Measurements from ENCODE around the gene RANBP17.

RANBP17 gene

GRCh38 chr5:171251519-171251918, 389.7 kb downstream of the RANBP17 start:
- TF ChIP-seq ARNTL (CRISPR knock-in tag; IDR thresholded peaks at IDR 0.05; ENCODE audit: borderline replicate concordance, low read depth) (no peak), RARB (CRISPR knock-in tag; IDR thresholded peaks at IDR 0.05) (no peak), TCF4 (CRISPR knock-in tag; IDR thresholded peaks at IDR 0.05; ENCODE audit: borderline replicate concordance) (no peak), POU6F1 (CRISPR knock-in tag; IDR thresholded peaks at IDR 0.05; ENCODE audit: borderline replicate concordance, low read depth) (no peak), TOX (CRISPR knock-in tag; IDR thresholded peaks at IDR 0.05; ENCODE audit: borderline replicate concordance) (no peak), CSDC2 (CRISPR knock-in tag; IDR thresholded peaks at IDR 0.05) (no peak), PPARA (CRISPR knock-in tag; IDR thresholded peaks at IDR 0.05; ENCODE audit: borderline replicate concordance) (no peak), ZFP3 (CRISPR knock-in tag; IDR thresholded peaks at IDR 0.05) (no peak), GLIS3 (CRISPR knock-in tag; IDR thresholded peaks at IDR 0.05) (no peak), ZC3H10 (CRISPR knock-in tag; IDR thresholded peaks at IDR 0.05) (no peak), ZNF565 (CRISPR knock-in tag; conservative IDR thresholded peaks at IDR 0.05; ENCODE audit: low read depth) (no peak), ISL1 (CRISPR knock-in tag; IDR thresholded peaks at IDR 0.05) (no peak)
- TF ChIP-seq, protein P1, sequence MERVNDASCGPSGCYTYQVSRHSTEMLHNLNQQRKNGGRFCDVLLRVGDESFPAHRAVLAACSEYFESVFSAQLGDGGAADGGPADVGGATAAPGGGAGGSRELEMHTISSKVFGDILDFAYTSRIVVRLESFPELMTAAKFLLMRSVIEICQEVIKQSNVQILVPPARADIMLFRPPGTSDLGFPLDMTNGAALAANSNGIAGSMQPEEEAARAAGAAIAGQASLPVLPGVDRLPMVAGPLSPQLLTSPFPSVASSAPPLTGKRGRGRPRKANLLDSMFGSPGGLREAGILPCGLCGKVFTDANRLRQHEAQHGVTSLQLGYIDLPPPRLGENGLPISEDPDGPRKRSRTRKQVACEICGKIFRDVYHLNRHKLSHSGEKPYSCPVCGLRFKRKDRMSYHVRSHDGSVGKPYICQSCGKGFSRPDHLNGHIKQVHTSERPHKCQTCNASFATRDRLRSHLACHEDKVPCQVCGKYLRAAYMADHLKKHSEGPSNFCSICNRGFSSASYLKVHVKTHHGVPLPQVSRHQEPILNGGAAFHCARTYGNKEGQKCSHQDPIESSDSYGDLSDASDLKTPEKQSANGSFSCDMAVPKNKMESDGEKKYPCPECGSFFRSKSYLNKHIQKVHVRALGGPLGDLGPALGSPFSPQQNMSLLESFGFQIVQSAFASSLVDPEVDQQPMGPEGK (CRISPR knock-in tag; IDR thresholded peaks at IDR 0.05; ENCODE audit: borderline replicate concordance), result no peak
- TF ChIP-seq, protein P2, sequence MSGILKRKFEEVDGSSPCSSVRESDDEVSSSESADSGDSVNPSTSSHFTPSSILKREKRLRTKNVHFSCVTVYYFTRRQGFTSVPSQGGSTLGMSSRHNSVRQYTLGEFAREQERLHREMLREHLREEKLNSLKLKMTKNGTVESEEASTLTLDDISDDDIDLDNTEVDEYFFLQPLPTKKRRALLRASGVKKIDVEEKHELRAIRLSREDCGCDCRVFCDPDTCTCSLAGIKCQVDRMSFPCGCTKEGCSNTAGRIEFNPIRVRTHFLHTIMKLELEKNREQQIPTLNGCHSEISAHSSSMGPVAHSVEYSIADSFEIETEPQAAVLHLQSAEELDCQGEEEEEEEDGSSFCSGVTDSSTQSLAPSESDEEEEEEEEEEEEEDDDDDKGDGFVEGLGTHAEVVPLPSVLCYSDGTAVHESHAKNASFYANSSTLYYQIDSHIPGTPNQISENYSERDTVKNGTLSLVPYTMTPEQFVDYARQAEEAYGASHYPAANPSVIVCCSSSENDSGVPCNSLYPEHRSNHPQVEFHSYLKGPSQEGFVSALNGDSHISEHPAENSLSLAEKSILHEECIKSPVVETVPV (CRISPR knock-in tag; IDR thresholded peaks at IDR 0.05), result no peak
- TF ChIP-seq, protein P3, sequence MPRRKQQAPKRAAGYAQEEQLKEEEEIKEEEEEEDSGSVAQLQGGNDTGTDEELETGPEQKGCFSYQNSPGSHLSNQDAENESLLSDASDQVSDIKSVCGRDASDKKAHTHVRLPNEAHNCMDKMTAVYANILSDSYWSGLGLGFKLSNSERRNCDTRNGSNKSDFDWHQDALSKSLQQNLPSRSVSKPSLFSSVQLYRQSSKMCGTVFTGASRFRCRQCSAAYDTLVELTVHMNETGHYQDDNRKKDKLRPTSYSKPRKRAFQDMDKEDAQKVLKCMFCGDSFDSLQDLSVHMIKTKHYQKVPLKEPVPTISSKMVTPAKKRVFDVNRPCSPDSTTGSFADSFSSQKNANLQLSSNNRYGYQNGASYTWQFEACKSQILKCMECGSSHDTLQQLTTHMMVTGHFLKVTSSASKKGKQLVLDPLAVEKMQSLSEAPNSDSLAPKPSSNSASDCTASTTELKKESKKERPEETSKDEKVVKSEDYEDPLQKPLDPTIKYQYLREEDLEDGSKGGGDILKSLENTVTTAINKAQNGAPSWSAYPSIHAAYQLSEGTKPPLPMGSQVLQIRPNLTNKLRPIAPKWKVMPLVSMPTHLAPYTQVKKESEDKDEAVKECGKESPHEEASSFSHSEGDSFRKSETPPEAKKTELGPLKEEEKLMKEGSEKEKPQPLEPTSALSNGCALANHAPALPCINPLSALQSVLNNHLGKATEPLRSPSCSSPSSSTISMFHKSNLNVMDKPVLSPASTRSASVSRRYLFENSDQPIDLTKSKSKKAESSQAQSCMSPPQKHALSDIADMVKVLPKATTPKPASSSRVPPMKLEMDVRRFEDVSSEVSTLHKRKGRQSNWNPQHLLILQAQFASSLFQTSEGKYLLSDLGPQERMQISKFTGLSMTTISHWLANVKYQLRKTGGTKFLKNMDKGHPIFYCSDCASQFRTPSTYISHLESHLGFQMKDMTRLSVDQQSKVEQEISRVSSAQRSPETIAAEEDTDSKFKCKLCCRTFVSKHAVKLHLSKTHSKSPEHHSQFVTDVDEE (CRISPR knock-in tag; IDR thresholded peaks at IDR 0.05), result no peak
- no peak for ATAC-seq

GRCh38 chr5:171252674-171253073, 390.9 kb downstream of the RANBP17 start:
- no peak for ATAC-seq
- TF ChIP-seq ISL1 (CRISPR knock-in tag; IDR thresholded peaks at IDR 0.05) (no peak), ZC3H10 (CRISPR knock-in tag; IDR thresholded peaks at IDR 0.05) (no peak), RARB (CRISPR knock-in tag; IDR thresholded peaks at IDR 0.05) (no peak), TCF4 (CRISPR knock-in tag; IDR thresholded peaks at IDR 0.05; ENCODE audit: borderline replicate concordance) (no peak), ZFP30 (CRISPR knock-in tag; IDR thresholded peaks at IDR 0.05) (no peak), PPARA (CRISPR knock-in tag; IDR thresholded peaks at IDR 0.05; ENCODE audit: borderline replicate concordance) (no peak), BACH2 (CRISPR knock-in tag; IDR thresholded peaks at IDR 0.05; ENCODE audit: borderline replicate concordance) (no peak), ZNF8 (CRISPR knock-in tag; IDR thresholded peaks at IDR 0.05) (no peak), CSDC2 (CRISPR knock-in tag; IDR thresholded peaks at IDR 0.05) (no peak), GLIS3 (CRISPR knock-in tag; IDR thresholded peaks at IDR 0.05) (no peak), ARNTL (CRISPR knock-in tag; IDR thresholded peaks at IDR 0.05; ENCODE audit: borderline replicate concordance, low read depth) (no peak), SNAI2 (CRISPR knock-in tag; IDR thresholded peaks at IDR 0.05) (no peak), ZNF565 (CRISPR knock-in tag; conservative IDR thresholded peaks at IDR 0.05; ENCODE audit: low read depth) (no peak), ZFP3 (CRISPR knock-in tag; IDR thresholded peaks at IDR 0.05) (no peak), TOX (CRISPR knock-in tag; IDR thresholded peaks at IDR 0.05; ENCODE audit: borderline replicate concordance) (no peak), ZNF70 (CRISPR knock-in tag; IDR thresholded peaks at IDR 0.05) (no peak), OSR1 (CRISPR knock-in tag; IDR thresholded peaks at IDR 0.05) (no peak)
- TF ChIP-seq, protein P3 (CRISPR knock-in tag; IDR thresholded peaks at IDR 0.05), result no peak

Data from SK-N-SH treated with all-trans-retinoic acid at 6 μM for 48 hours (cell line).